Muscle of leg (tissue), 11 donors: ENCODE results near the gene PRKACA. TPM values are rescaled to one million over a fixed set of nuclear protein-coding genes. Genes with fewer than 3 reads are reported as not detected.
A peak's percentile ranks its signal among the peaks of the same experiment; 100 is the strongest.

ENCODE experiments used
- DNase-seq: peaks from one replicate; pipeline ENCODE4 v3.0.0; 2013
- H3K27ac ChIP-seq: one replicate; pipeline ENCODE4 v1.5.1; 2013; ENCODE audit warnings: mild to moderate bottlenecking, low read length, control low read depth
- H3K27me3 ChIP-seq: one replicate; pipeline ENCODE4 v1.6.1; 2013; ENCODE audit warnings: low read length; ENCODE audit not compliant: control insufficient read depth, insufficient read depth
- H3K36me3 ChIP-seq: one replicate; pipeline ENCODE4 v1.6.1; 2013; ENCODE audit warnings: low read length; ENCODE audit not compliant: control insufficient read depth, insufficient read depth
- H3K4me1 ChIP-seq: one replicate; pipeline ENCODE4 v1.6.1; 2013; ENCODE audit warnings: low read length; ENCODE audit not compliant: control insufficient read depth, insufficient read depth
- H3K4me3 ChIP-seq: one replicate; pipeline ENCODE4 v1.5.1; 2013; ENCODE audit warnings: low read length, control low read depth
- H3K9me3 ChIP-seq: replicated peaks from 2 replicates; pipeline ENCODE4 v1.6.1; 2013; ENCODE audit warnings: low read depth, low read length; ENCODE audit not compliant: control insufficient read depth
- WGBS: methylation state at CpG from one replicate; pipeline ENCODE4 v1.1.5; 2013; ENCODE audit warnings: missing lambda C conversion rate; ENCODE audit not compliant: insufficient coverage; 5-methylcytosine and 5-hydroxymethylcytosine counted together
- polyA plus RNA-seq, 8 donors: library from polyadenylated mRNA; unstranded; fragments of 120-200 nt; gene quantifications; one replicate each; pipeline versions ENCODE4 v1.2.1 to v1.2.3, GENCODE V29; 2013; ENCODE audit warnings: inconsistent platforms in 1 of 8, low replicate concordance in 1 of 8; ENCODE audit not compliant: insufficient read length in 8 of 8, insufficient read depth in 1 of 8
- total RNA-seq: library from RNA; stranded (reverse); fragments of 120-200 nt; gene quantifications from one replicate; pipeline ENCODE4 v1.2.4, GENCODE V29; 2013

The PRKACA gene
- total and polyA plus RNA-seq, 9 donors, result 121 to 485 (median 425) TPM

GRCh38 chr19:14059093-14059480, 58.5 kb downstream of the PRKACA start:
- peaks cover 10% of the 10 kb centered on the region for H3K4me1 ChIP-seq
- H3K4me3 ChIP-seq, result no peak overlapping the region
- no peak overlapping the region for H3K27ac ChIP-seq
- H3K36me3 ChIP-seq, result no peaks in the 10 kb centered on the region
- no peak for DNase-seq
- 2% methylated on average over 7 of the region's 15 CpGs for WGBS
- H3K27me3 ChIP-seq, result peaks cover 53% of the 10 kb centered on the region
- no peaks in the 10 kb centered on the region for H3K9me3 ChIP-seq

DNA sequence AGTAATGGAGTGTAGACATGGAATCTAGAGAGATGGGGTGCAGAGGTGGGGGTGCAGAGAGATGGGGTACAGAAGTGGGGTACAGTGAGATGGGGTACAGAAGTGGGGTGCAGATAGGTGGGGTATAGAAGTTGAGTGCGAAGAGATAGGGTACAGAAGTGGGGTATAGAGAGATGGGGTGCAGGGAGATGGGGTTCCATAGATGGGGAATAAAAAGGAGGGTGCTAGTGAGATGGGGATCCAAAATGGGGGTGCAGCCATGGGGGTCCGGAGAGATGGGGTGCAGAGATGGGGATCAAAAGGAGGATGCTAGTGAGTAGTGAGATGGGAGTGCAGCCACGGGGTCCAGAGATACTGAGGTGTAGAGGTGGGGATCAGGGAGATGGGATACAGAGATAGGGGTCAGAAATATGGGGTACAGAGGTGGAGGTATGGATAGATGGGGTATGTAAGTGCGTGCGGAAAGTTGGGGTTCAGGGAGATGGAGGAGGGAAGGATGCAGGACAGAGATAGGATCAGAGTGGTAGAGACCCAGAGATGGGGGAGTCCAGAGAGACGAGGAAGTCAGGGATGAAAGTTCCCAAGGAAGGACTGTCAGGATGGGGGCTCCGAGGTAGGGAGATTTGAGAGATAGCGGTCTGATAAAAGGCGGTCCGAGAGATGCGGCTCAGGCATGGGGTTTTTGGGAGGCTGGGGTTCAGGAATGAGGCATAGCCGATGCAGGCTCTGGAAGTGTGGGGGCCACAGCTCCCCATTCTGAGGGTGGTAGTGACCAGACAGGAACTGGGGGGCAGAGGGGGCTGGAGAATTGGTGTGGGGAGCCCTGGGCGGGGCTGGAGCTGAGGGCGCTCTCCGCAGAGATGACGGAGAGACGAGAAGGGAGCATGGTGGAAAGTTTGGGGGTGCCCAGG, 59.1 kb downstream of the PRKACA start:
- H3K4me3 ChIP-seq, result no peak overlapping the region
- WGBS, result 27% methylated on average over 14 of the region's 17 CpGs
- H3K27me3 ChIP-seq, result peaks cover 54% of the 10 kb centered on the region

GRCh38 chr19:14056741-14057356, 60.7 kb downstream of the PRKACA start:
- 19% methylated on average over 10 of the region's 19 CpGs for WGBS
- no peak overlapping the region for H3K27ac ChIP-seq

More for the DNA sequence above, 59.1 kb downstream of the PRKACA start:
- peaks cover 10% of the 10 kb centered on the region for H3K4me1 ChIP-seq
- H3K36me3 ChIP-seq, result no peaks in the 10 kb centered on the region
- H3K9me3 ChIP-seq, result no peaks in the 10 kb centered on the region
- no peak for DNase-seq
- H3K27ac ChIP-seq, result no peak overlapping the region

DNA sequence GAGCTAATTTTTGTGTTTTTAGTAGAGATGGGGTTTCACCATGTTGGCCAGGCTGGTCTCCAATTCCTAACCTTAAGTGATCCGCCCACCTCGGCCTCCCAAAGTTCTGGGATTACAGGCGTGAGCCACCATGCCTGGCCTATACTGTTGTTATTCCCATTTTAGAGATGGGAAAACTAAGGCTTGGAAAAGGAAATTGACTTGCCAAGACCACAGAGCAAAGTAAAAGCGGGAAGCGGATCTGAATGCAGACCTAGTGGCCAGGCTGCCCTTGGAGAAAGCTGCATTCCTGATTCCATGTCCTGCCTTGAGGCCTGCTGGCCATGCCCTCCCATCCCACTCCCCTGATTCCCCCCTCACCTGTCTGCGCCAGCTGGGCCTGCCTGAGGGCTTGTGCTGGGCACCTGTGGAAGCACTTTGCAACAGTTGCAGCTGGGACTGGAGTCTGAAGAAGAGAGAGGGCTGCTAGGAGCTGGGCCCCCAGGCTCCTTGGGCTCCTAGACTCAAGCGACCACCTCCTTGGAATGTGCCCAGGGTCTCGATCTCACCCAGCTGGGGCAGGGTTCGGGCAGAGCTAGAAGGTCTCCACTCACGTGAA, 61.4 kb downstream of the PRKACA start:
- WGBS, result 85% methylated on average over 6 of the region's 10 CpGs
- Histone ChIP-seq H3K27ac (no peak overlapping the region), H3K27me3 (peaks cover 51% of the 10 kb centered on the region), H3K36me3 (no peaks in the 10 kb centered on the region), H3K4me1 (peaks cover 10% of the 10 kb centered on the region), H3K9me3 (no peaks in the 10 kb centered on the region), H3K4me3 (no peak overlapping the region)
- no peak for DNase-seq

More at GRCh38 chr19:14056741-14057356, 60.7 kb downstream of the PRKACA start:
- peak overlapping the region; percentile 29 for H3K4me3 ChIP-seq
- DNase-seq, result no peak
- H3K36me3 ChIP-seq, result no peaks in the 10 kb centered on the region
- H3K27me3 ChIP-seq, result peaks cover 56% of the 10 kb centered on the region
- no peaks in the 10 kb centered on the region for H3K9me3 ChIP-seq
- peaks cover 10% of the 10 kb centered on the region for H3K4me1 ChIP-seq

- no peak overlapping the region for H3K27ac ChIP-seq
- no peaks in the 10 kb centered on the region for H3K36me3 ChIP-seq
- no peaks in the 10 kb centered on the region for H3K9me3 ChIP-seq
- DNase-seq, result no peak
- H3K4me1 ChIP-seq, result peaks cover 10% of the 10 kb centered on the region
- H3K27me3 ChIP-seq, result peaks cover 46% of the 10 kb centered on the region
- no peak overlapping the region for H3K4me3 ChIP-seq
- 67% methylated on average over 1 of the region's 3 CpGs for WGBS
These were observed 62.2 kb downstream of the PRKACA start for GRCh38 chr19:14055396-14055795.

- Histone ChIP-seq H3K4me1 (peaks cover 10% of the 10 kb centered on the region), H3K4me3 (no peak overlapping the region), H3K36me3 (no peaks in the 10 kb centered on the region), H3K27ac (no peak overlapping the region), H3K9me3 (no peaks in the 10 kb centered on the region), H3K27me3 (peaks cover 39% of the 10 kb centered on the region)
- 58% methylated on average over 6 of the region's 11 CpGs for WGBS
- no peak for DNase-seq
These were observed 62.8 kb downstream of the PRKACA start for GRCh38 chr19:14054721-14055120.

DNA sequence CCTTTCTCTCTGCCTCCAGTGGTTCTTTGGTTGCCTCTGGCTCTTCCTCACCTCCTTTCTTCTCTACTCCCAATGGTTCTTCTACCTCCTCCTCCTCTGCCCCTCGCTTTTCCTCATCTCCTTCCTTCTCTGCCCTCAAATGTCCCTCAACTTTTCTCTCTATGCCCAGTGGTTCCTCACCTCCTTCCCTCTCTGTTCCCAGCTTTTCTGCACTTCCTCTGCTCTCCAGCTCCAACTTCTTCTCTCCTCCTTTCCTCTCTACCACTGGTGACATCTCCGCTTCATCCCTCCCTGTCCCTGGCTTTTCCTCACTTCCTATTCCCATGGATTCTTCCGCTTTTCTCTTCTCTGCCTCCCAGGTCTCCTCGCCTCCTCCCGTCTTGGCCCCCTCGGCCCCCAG, 63.5 kb downstream of the PRKACA start:
- H3K4me1 ChIP-seq, result peaks cover 10% of the 10 kb centered on the region
- DNase-seq, result no peak
- no peaks in the 10 kb centered on the region for H3K9me3 ChIP-seq
- peaks cover 33% of the 10 kb centered on the region for H3K27me3 ChIP-seq
- no peak overlapping the region for H3K4me3 ChIP-seq
- no peaks in the 10 kb centered on the region for H3K36me3 ChIP-seq
- WGBS, result 62% methylated on average over 6 of the region's 6 CpGs
- H3K27ac ChIP-seq, result no peak overlapping the region

GRCh38 chr19:14053500-14053899, 64.1 kb downstream of the PRKACA start:
- Histone ChIP-seq H3K27me3 (peaks cover 27% of the 10 kb centered on the region), H3K36me3 (no peaks in the 10 kb centered on the region), H3K9me3 (peaks cover under 1% of the 10 kb centered on the region), H3K4me1 (peaks cover 10% of the 10 kb centered on the region), H3K4me3 (no peak overlapping the region), H3K27ac (no peak overlapping the region)
- 93% methylated on average over 11 of the region's 11 CpGs for WGBS
- DNase-seq, result no peak

DNA sequence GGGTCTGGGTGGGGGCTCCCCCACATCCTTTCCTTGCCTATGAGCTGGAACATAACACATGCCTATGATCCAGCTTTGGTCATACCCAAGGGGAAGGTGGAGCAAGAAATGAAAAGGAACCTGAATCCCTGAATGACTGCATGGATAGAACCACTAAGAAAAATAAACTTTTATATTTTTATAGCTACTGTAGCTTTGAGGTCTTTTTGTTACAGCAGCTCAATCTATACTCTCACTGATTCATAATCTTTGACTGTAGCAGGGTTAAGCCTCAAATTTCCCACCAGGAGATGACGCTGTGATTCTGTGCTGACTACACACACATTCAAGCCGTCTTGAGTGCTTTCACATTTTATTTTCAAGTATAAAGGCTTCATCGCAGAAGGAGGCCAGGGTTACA, 64.5 kb downstream of the PRKACA start:
- Histone ChIP-seq H3K27me3 (peaks cover 22% of the 10 kb centered on the region), H3K36me3 (no peaks in the 10 kb centered on the region), H3K4me3 (no peak overlapping the region), H3K27ac (no peak overlapping the region), H3K4me1 (peaks cover 7% of the 10 kb centered on the region), H3K9me3 (peaks cover 2% of the 10 kb centered on the region)
- WGBS, result 75% methylated on average over 2 of the region's 3 CpGs
- DNase-seq, result no peak

- peaks cover 2% of the 10 kb centered on the region for H3K4me1 ChIP-seq
- no peak for DNase-seq
- H3K36me3 ChIP-seq, result no peaks in the 10 kb centered on the region
- H3K27ac ChIP-seq, result no peak overlapping the region
- no peak overlapping the region for H3K4me3 ChIP-seq
- 85% methylated on average over 3 of the region's 6 CpGs for WGBS
- H3K27me3 ChIP-seq, result peaks cover 17% of the 10 kb centered on the region
- H3K9me3 ChIP-seq, result peaks cover 2% of the 10 kb centered on the region
These were observed 65.1 kb downstream of the PRKACA start for GRCh38 chr19:14052470-14052869.
